IPS-18a (cell line): ENCODE results near the gene PALLD.
"Not testable (repeated sequence)": the region's sequence is repeated elsewhere in the genome, so short reads cannot be mapped to it uniquely, and the experiment has no call there.

Experiments used
- H3K27ac ChIP-seq: one replicate; pipeline ENCODE4 v1.5.1; 2013; ENCODE audit warnings: low read length
- H3K27me3 ChIP-seq: one replicate; pipeline ENCODE4 v1.6.1; 2013; ENCODE audit warnings: mild to moderate bottlenecking, low read length; ENCODE audit not compliant: control insufficient read depth, insufficient read depth
- H3K36me3 ChIP-seq: one replicate; pipeline ENCODE4 v1.6.1; 2013; ENCODE audit warnings: low read depth, low read length; ENCODE audit not compliant: control insufficient read depth
- H3K4me1 ChIP-seq: one replicate; pipeline ENCODE4 v1.6.1; 2013; ENCODE audit warnings: low read depth, low read length; ENCODE audit not compliant: control insufficient read depth
- H3K4me3 ChIP-seq: one replicate; pipeline ENCODE4 v1.5.1; 2013; ENCODE audit warnings: low read length
- H3K9ac ChIP-seq: one replicate; pipeline ENCODE4 v1.6.1; 2013; ENCODE audit warnings: mild to moderate bottlenecking, low read length, moderate library complexity
- H3K9me3 ChIP-seq: one replicate; pipeline ENCODE4 v1.6.1; 2013; ENCODE audit warnings: low read depth, low read length; ENCODE audit not compliant: control insufficient read depth

PALLD gene

DNA sequence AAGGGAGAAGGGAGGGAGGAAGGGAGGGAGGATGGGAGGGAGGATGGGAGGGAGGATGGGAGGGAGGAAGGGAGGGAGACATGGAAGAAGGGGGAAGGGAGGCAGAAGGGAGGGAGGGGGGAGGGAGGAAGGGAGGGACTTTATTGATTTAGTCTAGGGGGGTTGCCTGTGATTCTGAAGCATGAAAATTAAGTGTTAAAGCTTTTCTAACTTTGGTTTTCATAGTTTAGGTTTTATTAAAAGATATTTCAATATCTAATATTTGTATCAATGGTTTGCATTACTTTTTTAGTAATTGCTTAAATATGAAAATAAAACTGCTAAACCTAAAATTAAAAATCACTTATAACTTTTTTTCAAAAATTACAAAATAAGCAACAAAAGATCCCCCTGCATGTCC lies 2.4 kb downstream of the PALLD start:
- peaks cover 16% of the 10 kb centered on the region for H3K4me1 ChIP-seq
- H3K27ac ChIP-seq: no peak overlapping the region

DNA sequence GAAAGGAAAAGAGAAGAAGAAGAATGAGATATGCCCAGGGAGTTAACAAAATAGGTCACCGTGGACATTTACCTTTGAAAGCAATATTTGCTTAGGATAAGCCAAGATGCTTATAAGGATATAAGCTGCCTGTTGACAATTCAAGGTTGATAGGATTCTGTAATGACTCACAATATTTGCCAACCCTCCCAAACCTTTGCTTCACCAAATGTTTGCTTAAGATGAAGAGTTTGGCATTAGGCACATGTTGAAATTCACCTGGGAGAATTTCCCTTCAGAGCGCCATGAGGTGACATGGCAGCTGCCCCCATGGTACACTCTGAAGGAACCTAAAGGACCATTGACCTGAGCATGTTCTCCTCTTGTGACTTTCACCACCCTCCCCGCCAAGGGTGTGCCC lies 4.6 kb downstream of the PALLD start:
- Histone ChIP-seq H3K36me3 (no peaks in the 10 kb centered on the region), H3K9ac (no peak overlapping the region), H3K4me1 (peaks cover 16% of the 10 kb centered on the region), H3K9me3 (no peaks in the 10 kb centered on the region), H3K4me3 (no peak overlapping the region), H3K27me3 (no peaks in the 10 kb centered on the region), H3K27ac (no peak overlapping the region)

More for the DNA sequence above, 2.4 kb downstream of the PALLD start:
- Histone ChIP-seq H3K27me3 (no peaks in the 10 kb centered on the region), H3K9me3 (no peaks in the 10 kb centered on the region), H3K4me3 (no peak overlapping the region), H3K9ac (no peak overlapping the region), H3K36me3 (no peaks in the 10 kb centered on the region)

DNA sequence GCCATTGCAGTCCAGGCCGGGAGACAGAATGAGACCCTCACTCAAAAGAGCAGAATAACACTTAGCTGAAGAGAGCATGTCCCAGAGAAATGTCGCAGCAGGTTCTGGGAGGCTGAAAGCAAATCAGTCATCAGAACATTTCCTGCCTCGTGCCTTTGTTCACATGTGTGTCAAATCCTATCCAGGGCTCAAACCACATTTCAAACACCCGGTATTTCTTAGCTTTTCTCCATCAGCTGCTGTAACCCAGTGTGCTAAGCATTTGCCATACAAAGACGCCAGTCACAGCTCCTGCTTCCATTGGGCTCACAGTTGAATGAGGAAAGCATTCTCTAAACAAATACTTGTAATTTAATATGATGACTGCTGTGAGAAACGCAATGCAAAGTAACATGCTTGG lies 6.0 kb downstream of the PALLD start:
- H3K27me3 ChIP-seq: no peaks in the 10 kb centered on the region
- H3K4me3 ChIP-seq: no peak overlapping the region
- no peak overlapping the region for H3K9ac ChIP-seq
- H3K4me1 ChIP-seq: peaks cover 10% of the 10 kb centered on the region
- H3K27ac ChIP-seq: no peak overlapping the region
- no peaks in the 10 kb centered on the region for H3K36me3 ChIP-seq
- no peaks in the 10 kb centered on the region for H3K9me3 ChIP-seq

DNA sequence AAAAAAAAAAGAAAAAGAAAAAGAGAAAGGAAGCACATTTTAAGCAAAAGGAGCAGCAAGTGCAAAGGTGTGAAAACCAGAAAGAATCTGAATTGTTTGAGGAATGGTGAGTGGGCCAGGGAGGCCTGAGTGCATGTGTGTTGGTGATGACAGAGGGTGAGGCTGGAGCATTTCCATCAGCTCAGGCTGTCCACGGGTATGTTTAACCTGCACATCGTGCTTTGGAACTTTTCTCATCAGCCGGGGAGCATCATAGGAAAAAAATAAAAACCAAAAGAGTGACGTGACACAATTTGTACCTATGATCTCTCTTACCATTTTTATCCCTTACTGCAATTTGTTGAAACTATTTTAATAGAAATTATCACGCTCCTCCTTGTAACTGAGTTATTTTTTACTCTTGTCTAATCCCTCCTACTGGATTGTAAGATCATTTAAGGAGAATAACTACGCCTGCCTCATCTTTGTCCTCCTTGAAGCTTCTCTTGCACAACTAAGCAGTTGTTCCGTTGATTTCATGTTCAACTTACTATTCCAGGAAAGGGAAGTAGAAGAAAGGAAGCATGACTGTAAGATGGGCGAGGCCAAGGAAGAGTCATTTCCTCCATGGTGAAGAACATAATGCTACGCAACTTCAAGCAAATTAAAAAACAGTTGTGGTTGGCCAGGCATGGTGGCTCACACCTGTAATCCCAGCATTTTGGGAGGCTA lies 7.0 kb downstream of the PALLD start:
- H3K9me3 ChIP-seq: no peaks in the 10 kb centered on the region
- no peak overlapping the region for H3K9ac ChIP-seq
- no peaks in the 10 kb centered on the region for H3K27me3 ChIP-seq
- peaks cover 10% of the 10 kb centered on the region for H3K4me1 ChIP-seq
- no peak overlapping the region for H3K4me3 ChIP-seq
- H3K27ac ChIP-seq: no peak overlapping the region
- H3K36me3 ChIP-seq: no peaks in the 10 kb centered on the region

DNA sequence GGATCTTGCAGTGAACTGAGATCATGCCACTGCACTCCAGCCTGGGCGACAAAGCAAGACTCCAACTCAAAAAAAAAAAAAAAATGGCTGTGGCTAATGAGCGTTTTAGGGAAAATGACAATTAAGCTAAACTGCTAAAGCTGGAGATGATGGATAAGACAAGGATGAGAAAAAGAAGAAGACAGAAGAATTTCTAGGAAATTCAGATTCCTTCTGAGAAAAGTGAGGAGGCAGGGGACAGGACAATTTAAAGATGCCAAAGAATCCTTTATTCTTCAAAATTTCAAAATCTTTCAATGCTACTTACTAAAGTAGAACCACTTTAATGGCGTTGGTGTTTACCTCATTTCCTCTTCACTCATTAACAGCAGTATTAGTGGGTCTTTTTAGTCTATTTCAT lies 7.7 kb downstream of the PALLD start:
- no peak overlapping the region for H3K27ac ChIP-seq
- no peak overlapping the region for H3K4me3 ChIP-seq
- H3K9me3 ChIP-seq: no peaks in the 10 kb centered on the region
- H3K9ac ChIP-seq: no peak overlapping the region
- no peaks in the 10 kb centered on the region for H3K27me3 ChIP-seq
- peaks cover 8% of the 10 kb centered on the region for H3K4me1 ChIP-seq
- no peaks in the 10 kb centered on the region for H3K36me3 ChIP-seq

DNA sequence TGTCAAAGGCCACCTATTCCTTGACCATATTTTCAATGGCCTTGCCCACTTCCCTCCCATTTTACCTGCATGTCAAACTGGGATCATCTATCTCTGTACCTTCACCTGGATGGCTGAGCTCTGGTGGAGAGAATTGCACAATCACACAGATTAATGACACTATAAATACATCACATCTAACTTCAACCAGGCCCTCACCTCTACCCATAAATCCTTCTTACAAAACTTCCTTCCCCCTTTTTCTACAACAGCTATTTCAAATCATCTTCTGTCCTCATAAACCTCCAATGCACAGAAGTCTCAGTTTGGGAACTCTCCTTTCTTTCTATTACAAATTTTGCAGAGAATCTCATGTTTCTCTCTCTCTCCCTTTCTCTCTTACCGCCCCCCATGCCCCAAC lies 9.2 kb downstream of the PALLD start:
- no peaks in the 10 kb centered on the region for H3K36me3 ChIP-seq
- H3K4me1 ChIP-seq: no peaks in the 10 kb centered on the region
- no peak overlapping the region for H3K4me3 ChIP-seq
- no peaks in the 10 kb centered on the region for H3K27me3 ChIP-seq
- H3K9me3 ChIP-seq: no peaks in the 10 kb centered on the region
- H3K9ac ChIP-seq: no peak overlapping the region
- no peak overlapping the region for H3K27ac ChIP-seq

DNA sequence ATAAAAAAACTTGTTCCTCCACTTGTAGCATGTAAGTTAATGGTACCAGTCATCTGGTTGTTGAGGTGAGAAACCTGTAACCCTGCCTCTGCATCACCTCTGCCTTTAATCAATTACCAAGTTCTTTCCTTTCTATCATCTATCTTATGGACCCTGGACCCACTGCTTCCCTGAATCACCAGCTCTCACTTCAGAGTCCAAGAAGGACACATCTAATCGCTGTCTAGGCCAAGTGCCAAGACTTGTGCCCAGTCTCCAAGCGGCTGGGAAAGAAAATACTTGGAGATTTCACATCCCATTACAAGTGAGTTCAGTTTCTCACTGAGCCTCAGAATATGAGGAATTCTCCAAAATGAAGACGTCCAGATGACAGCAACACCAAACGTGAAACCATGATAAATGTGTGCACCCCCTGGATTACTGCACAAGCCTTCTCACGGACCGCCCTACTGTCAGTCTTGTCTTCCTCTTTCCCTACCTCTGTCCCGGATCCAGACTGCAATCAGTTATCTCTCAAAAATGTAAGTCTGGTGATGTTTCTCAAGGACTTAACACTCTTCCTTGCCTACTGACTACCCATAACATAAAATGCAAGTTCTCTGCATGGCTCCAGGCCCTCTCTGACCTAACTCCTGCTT lies 10.4 kb downstream of the PALLD start:
- H3K4me3 ChIP-seq: no peak overlapping the region
- no peak overlapping the region for H3K27ac ChIP-seq
- H3K9me3 ChIP-seq: no peaks in the 10 kb centered on the region
- H3K27me3 ChIP-seq: no peaks in the 10 kb centered on the region
- H3K4me1 ChIP-seq: no peaks in the 10 kb centered on the region
- no peak overlapping the region for H3K9ac ChIP-seq
- H3K36me3 ChIP-seq: no peaks in the 10 kb centered on the region

DNA sequence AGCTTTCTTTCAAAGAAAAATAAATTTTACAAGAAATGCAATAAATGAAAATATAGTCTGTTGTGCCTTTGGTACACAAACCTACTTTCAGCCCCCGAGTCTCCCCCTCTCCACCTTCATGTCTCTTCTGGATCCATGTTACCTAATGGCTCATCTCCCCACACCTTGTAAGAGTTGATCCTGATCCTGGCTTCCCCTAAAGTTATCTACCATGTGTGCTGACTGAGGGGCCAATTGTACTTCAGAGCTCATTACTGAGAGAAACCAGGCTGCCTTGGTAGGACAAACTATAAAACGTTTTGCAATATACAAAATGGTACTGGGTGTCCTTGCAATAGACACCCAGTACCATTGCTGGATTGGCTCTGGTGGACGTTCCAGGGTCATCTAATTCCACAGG lies 11.8 kb downstream of the PALLD start:
- H3K9me3 ChIP-seq: no peaks in the 10 kb centered on the region
- no peak overlapping the region for H3K4me3 ChIP-seq
- H3K9ac ChIP-seq: no peak overlapping the region
- no peaks in the 10 kb centered on the region for H3K36me3 ChIP-seq
- no peaks in the 10 kb centered on the region for H3K4me1 ChIP-seq
- no peaks in the 10 kb centered on the region for H3K27me3 ChIP-seq
- no peak overlapping the region for H3K27ac ChIP-seq

DNA sequence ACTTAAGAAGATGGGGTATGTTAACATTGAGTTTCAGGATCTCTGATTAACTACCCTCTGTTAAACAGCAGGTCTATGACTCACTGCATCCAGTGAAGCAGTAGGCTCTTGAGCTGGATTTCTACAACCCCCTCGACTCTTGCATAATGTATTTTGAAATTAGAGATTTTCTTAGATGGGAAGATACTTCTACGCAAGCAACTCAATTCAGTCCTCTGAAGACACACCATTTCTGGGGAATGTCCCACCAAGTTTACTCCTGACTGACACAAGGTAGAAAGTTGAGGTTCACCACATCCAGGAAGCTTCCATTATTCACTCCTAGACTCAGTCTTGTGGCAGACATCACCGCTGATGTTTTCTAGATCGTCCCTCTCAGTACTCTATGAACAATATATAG lies 12.9 kb downstream of the PALLD start:
- no peaks in the 10 kb centered on the region for H3K9me3 ChIP-seq
- H3K27ac ChIP-seq: no peak overlapping the region
- no peaks in the 10 kb centered on the region for H3K4me1 ChIP-seq
- H3K36me3 ChIP-seq: no peaks in the 10 kb centered on the region
- H3K4me3 ChIP-seq: no peak overlapping the region
- H3K27me3 ChIP-seq: no peaks in the 10 kb centered on the region
- no peak overlapping the region for H3K9ac ChIP-seq

DNA sequence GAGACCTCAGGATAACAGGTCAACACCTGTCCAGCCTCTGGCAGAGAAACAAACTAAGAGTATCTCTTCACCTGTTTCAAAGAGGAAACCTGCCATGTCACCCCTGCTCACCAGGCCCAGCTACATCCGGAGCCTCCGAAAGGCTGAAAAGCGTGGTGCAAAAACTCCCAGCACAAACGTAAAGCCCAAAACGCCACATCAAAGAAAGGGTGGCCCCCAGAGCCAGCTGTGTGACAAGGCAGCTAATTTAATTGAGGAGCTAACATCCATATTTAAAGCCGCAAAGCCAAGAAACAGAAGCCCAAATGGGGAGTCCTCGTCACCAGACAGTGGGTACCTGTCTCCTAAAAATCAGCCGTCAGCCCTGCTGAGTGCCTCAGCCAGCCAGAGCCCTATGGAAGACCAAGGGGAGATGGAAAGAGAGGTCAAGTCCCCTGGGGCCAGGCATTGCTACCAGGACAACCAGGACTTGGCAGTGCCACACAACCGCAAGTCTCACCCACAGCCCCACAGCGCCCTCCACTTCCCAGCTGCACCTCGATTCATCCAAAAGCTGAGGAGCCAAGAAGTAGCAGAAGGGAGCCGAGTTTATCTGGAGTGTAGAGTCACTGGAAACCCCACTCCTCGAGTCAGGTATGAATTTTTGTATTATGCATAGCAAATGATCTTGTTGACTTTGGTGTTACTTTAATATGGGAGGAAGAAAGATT lies 15.1 kb downstream of the PALLD start:
- no peaks in the 10 kb centered on the region for H3K36me3 ChIP-seq

DNA sequence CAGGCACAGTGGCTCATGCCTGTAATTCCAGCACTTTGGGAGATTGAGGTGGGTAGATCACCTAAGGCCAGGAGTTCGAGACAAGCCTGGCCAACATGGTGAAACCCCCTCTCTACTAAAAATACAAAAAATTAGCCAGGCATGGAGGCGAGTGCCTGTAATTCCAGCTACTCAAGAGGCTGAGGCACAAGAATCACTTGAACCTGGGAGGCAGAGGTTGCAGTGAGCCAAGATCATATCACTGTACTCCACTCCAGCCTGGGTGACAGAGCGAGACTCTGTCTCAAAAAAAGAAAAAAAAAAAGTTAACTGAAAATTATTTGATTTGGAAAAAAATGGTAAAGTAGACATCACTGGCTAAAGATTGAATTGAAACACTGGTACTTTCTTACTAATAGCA lies 17.0 kb downstream of the PALLD start:
- H3K27me3 ChIP-seq: not testable (repeated sequence)

More for the DNA sequence above, 15.1 kb downstream of the PALLD start:
- Histone ChIP-seq H3K4me1 (no peaks in the 10 kb centered on the region), H3K9ac (no peak overlapping the region), H3K27ac (no peak overlapping the region), H3K9me3 (no peaks in the 10 kb centered on the region), H3K4me3 (no peak overlapping the region), H3K27me3 (no peaks in the 10 kb centered on the region)

More for the DNA sequence above, 17.0 kb downstream of the PALLD start:
- not testable (repeated sequence) for H3K36me3 ChIP-seq, H3K9ac ChIP-seq, H3K4me3 ChIP-seq, H3K4me1 ChIP-seq, H3K27ac ChIP-seq, H3K9me3 ChIP-seq
